ENCODE measurements around the gene DCBLD2. TPM values are rescaled to one million over a fixed set of nuclear protein-coding genes. Genes with fewer than 3 reads are reported as not detected.

DCBLD2 gene
- total and polyA plus RNA-seq, 2 of the 13 experiments (the other 11 are each of a cell fraction or from before 2014, with no cell fraction given) = 43.8 to 56.9 TPM

GRCh38 chr3:98914210-98915080 lies 12.9 kb upstream of the DCBLD2 start:
- CTCF ChIA-PET (ENCODE audit: low intra/inter-chr PET ratio, low total read pairs) = no interaction called here
- Histone ChIP-seq H2AFZ (ENCODE audit: low read length) (no peak overlapping the region), H3K27ac (ENCODE audit: extremely low read length, insufficient read depth, low read length) (no peak overlapping the region)
- TF ChIP-seq ZFYVE20 (CRISPR knock-in tag; IDR thresholded peaks at IDR 0.05; ENCODE audit: borderline replicate concordance, low read depth) (no peak), SMYD3 (CRISPR knock-in tag; IDR thresholded peaks at IDR 0.05) (no peak), ATF6 (CRISPR knock-in tag; conservative IDR thresholded peaks at IDR 0.05) (no peak), BORCS8-MEF2B (CRISPR knock-in tag; IDR thresholded peaks at IDR 0.05) (no peak), HIC2 (CRISPR knock-in tag; IDR thresholded peaks at IDR 0.05; ENCODE audit: low read depth) (peak; percentile 54; the same call in 1 of the 2 replicates), ZNF513 (CRISPR knock-in tag; conservative IDR thresholded peaks at IDR 0.05) (no peak), ZNF317 (CRISPR knock-in tag; IDR thresholded peaks at IDR 0.05) (no peak), ATF7 (IDR thresholded peaks at IDR 0.05) (no peak), ATF7 (CRISPR knock-in tag; IDR thresholded peaks at IDR 0.05) (no peak), HMG20A (CRISPR knock-in tag; IDR thresholded peaks at IDR 0.05; ENCODE audit: borderline replicate concordance) (peak; percentile 48; the same call in 1 of the 2 replicates)
- TF ChIP-seq, protein P1, sequence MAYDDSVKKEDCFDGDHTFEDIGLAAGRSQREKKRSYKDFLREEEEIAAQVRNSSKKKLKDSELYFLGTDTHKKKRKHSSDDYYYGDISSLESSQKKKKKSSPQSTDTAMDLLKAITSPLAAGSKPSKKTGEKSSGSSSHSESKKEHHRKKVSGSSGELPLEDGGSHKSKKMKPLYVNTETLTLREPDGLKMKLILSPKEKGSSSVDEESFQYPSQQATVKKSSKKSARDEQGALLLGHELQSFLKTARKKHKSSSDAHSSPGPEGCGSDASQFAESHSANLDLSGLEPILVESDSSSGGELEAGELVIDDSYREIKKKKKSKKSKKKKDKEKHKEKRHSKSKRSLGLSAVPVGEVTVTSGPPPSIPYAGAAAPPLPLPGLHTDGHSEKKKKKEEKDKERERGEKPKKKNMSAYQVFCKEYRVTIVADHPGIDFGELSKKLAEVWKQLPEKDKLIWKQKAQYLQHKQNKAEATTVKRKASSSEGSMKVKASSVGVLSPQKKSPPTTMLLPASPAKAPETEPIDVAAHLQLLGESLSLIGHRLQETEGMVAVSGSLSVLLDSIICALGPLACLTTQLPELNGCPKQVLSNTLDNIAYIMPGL (CRISPR knock-in tag; IDR thresholded peaks at IDR 0.05; ENCODE audit: borderline replicate concordance in 1 of 2, low read depth in 1 of 2) = no peak
- TF ChIP-seq, protein P2, sequence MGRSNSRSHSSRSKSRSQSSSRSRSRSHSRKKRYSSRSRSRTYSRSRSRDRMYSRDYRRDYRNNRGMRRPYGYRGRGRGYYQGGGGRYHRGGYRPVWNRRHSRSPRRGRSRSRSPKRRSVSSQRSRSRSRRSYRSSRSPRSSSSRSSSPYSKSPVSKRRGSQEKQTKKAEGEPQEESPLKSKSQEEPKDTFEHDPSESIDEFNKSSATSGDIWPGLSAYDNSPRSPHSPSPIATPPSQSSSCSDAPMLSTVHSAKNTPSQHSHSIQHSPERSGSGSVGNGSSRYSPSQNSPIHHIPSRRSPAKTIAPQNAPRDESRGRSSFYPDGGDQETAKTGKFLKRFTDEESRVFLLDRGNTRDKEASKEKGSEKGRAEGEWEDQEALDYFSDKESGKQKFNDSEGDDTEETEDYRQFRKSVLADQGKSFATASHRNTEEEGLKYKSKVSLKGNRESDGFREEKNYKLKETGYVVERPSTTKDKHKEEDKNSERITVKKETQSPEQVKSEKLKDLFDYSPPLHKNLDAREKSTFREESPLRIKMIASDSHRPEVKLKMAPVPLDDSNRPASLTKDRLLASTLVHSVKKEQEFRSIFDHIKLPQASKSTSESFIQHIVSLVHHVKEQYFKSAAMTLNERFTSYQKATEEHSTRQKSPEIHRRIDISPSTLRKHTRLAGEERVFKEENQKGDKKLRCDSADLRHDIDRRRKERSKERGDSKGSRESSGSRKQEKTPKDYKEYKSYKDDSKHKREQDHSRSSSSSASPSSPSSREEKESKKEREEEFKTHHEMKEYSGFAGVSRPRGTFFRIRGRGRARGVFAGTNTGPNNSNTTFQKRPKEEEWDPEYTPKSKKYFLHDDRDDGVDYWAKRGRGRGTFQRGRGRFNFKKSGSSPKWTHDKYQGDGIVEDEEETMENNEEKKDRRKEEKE (IDR thresholded peaks at IDR 0.05) = no peak

More at GRCh38 chr3:98914210-98915080, 12.9 kb upstream of the DCBLD2 start:
- FAIRE-seq (no peak), DNase-seq (ENCODE audit: low spot score) (peak; percentile 85), ATAC-seq (peak; percentile 83)
- H3K36me3 ChIP-seq (replicated peaks in 1 of 2; ENCODE audit: control insufficient read depth in 1 of 2, insufficient read depth in 2 of 2, low read length in 2 of 2) = no peaks in the 10 kb centered on the region
- no TSS peak for BruUV-seq (replicated peaks)
- 28% methylated on average over 10 of the region's 10 CpGs for WGBS (ENCODE audit: low lambda C conversion rate)
- in situ Hi-C loops (cut with HindIII; ENCODE audit: extremely low pct_ligation_motif_present, low pct_unique_long_range_greater_than_20kb) (no loop called here), intact Hi-C loops (cut with micrococcal nuclease; ENCODE audit: unreplicated experiment) (no loop called here)
- H3K4me2 ChIP-seq (ENCODE audit: low read depth, low read length) = 0 out of 2 replicates have a peak overlapping the region, but pooled peaks have one; percentile 20
- H3K4me3 ChIP-seq (replicated peaks in 1 of 3; ENCODE audit: insufficient read depth in 1 of 3, low read depth in 2 of 3, low read length in 3 of 3) = no peak overlapping the region
- H3K79me2 ChIP-seq (ENCODE audit: insufficient read depth, low read length) = no peaks in the 10 kb centered on the region
- H3K27me3 ChIP-seq (ENCODE audit: control insufficient read depth in 1 of 2, insufficient read depth in 2 of 2, low read length in 2 of 2) = no peaks in the 10 kb centered on the region
- H3K4me1 ChIP-seq (ENCODE audit: insufficient read depth, low read length) = peaks cover 12% of the 10 kb centered on the region
- H3K9ac ChIP-seq (ENCODE audit: insufficient read depth, low read depth, low read length) = no peak overlapping the region
- H3K9me3 ChIP-seq (ENCODE audit: low read length) = no peaks in the 10 kb centered on the region
- POLR2A ChIA-PET = interaction anchor here (0.9 to 1.2 kb wide), 2 partner anchors 9 to 12 kb away, joined by 4 to 6 read pairs; partner anchors contain the start of gene DCBLD2
- no peaks in the 10 kb centered on the region for H4K20me1 ChIP-seq (ENCODE audit: insufficient read depth, low read length)

Data from HepG2 (cell line).